Ramos (cell line): ENCODE measurements around the gene MEGF8.

Experiments
- in situ Hi-C: fragments of 300-500 bp; cut with MboI; formaldehyde crosslinking; loops from one replicate; pipeline ENCODE4 v1.14.3; 2022; ENCODE audit warnings: low sequenced_read_pairs; ENCODE audit not compliant: unreplicated experiment

The MEGF8 gene

DNA sequence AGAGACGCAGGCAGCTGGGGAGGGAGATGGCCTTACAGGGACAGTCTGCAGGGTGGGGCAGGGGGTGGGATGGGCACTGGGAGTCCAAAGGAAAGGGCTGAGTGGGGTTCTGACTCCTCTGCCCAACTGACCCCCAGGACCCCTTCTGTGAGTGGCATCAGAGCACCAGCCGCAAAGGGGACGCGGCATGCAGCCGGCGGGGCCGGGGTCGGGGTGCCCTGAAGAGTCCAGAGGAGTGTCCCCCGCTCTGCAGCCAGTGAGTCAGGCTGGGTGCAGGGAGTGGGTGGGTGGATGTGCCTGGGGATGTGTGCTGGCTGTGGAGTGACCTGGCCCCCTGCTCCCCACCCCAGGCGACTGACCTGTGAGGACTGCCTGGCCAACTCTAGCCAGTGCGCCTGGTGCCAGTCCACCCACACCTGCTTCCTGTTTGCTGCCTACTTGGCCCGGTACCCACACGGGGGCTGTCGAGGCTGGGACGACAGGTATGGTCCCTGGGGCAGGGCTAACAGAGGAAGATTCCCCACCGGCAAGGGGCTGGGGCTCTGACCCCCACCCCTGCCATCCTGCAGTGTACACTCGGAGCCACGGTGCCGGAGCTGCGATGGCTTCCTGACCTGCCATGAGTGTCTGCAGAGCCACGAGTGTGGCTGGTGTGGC, 25.8 kb downstream of the MEGF8 start:
- in situ Hi-C loops: no loop called here

DNA sequence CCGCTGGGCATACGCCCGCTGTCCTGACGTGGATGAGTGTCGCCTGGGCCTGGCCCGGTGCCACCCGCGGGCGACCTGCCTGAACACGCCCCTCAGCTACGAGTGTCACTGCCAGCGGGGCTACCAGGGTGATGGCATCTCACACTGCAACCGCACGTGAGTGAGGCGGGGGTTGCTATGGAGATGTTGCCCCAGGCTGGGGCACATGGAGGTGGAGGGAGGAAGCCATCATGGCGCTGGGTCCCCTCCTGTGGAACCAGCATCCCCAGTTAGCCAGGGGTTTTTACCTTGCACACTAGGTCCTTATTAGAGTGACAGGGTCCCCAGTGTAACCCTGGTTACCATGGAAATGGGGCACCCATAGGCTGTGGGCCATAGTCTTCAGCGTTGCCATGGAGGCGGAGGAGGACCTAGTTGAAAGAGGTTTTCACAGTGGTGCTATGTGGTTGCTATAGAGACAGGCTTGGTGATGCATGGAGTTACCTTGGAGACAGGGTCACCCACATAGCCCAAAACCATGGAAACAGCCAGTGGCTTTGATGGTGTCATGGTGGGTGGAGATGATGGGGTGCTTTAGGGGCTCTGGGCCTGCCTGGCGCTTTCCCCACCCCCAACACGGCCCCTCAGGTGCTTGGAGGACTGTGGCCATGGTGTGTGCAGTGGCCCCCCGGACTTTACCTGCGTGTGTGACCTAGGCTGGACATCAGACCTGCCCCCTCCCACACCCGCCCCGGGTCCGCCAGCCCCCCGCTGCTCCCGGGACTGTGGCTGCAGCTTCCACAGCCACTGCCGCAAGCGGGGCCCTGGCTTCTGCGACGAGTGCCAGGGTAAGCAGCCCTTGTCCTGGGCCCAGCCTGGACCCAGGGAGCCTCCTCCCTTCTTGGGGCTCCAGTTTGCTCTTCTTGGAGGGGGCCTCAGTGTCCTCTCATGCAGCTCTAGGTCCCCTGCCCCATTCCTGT, 27.1 kb downstream of the MEGF8 start:
- in situ Hi-C loops: no loop called here

DNA sequence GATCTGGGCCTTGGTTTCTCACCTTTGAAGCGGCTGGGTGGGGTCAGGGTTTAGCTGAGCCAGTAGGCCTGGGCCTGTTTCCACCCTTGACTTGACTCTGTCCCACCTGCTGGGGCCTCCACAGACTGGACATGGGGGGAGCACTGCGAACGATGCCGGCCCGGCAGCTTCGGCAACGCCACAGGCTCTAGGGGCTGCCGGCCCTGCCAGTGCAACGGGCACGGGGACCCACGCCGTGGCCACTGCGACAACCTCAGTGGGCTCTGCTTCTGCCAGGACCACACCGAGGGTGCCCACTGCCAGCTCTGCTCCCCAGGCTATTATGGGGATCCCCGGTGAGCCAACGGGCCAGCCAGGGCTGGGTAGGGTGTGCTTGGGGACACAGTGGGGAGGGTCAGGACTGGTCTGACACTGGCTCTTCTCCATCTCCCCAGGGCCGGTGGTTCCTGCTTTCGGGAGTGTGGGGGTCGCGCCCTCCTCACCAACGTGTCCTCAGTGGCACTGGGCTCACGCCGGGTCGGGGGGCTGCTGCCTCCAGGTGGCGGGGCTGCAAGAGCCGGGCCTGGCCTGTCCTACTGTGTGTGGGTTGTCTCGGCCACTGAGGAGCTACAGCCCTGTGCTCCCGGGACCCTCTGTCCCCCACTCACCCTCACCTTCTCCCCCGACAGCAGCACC, 28.0 kb downstream of the MEGF8 start:
- in situ Hi-C loops: no loop called here

DNA sequence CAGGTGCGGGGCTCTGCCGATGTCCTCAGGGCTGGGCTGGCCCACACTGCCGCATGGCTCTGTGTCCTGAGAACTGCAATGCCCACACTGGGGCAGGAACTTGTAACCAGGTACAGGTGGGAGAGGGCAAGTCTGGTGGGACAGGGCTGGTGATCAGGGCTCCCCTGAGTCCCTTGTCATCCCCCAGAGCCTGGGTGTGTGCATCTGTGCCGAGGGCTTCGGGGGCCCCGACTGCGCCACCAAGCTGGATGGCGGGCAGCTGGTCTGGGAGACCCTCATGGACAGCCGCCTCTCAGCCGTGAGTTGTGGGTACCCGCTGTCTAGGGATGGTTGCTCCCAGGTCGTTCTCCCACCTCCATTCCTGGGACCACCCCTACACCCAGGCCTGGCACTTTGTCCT, 30.5 kb downstream of the MEGF8 start:
- in situ Hi-C loops: no loop called here

DNA sequence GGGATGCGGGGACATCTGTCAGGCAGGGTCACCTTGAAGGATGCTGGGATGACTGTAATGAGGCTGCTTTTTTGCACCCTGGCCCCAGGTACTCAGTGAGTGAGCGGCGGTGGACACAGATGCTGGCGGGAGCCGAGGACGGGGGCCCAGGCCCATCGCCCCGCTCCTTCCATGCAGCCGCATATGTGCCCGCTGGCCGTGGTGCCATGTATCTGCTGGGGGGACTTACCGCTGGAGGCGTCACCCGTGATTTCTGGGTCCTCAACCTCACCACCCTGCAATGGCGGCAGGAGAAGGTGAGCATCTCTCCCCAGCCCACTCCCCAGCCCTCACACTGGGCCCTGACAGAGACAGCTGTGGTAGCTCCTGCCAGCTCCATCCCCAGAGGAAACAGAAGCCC, 31.3 kb downstream of the MEGF8 start:
- in situ Hi-C loops: no loop called here

DNA sequence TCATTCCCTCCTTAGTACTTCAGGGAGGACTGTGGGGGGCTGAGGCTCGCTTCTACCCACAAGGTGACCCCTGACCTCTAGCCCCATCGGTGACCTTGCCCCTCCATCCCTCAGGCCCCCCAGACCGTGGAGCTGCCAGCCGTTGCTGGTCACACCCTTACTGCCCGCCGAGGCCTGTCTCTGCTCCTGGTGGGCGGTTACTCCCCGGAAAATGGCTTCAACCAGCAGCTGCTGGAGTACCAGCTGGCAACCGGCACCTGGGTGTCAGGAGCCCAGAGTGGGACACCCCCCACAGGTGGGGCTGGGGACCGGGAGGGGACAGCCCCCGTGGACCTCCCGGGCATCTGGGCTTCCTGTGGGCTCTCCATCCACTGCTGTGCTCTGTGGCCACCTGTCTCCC, 31.9 kb downstream of the MEGF8 start:
- in situ Hi-C loops: no loop called here

DNA sequence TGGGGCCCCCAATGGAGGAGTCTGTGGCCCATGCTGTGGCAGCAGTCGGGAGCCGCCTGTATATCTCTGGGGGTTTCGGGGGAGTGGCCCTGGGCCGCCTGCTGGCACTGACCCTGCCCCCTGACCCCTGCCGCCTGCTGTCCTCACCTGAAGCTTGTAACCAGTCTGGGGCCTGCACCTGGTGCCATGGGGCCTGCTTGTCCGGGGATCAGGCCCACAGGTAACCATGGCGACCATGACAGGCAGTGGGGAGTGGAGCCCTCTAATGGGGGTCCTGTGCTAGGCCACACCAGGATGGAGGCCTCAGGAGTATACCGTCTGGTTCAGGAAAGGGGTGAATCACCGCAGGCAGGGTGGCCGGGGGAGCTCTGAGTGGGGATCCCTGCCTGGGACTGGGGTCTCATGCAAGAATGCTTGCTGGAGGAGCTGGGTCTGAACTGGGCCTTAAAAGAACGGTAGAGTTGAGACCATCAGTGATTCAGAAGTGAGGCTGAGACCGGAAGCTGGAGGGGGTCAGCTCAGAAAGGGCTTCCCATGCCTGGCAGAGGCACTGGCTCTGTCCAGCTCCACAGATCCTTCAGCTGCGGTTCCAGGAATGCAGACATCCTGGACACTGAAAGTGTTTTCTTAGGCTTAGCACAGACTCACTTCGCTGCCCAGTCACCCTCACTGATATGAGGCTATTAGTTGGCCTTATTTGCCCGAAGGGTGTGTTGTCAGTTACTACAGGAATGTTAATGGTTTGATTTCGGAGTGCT, 35.5 kb downstream of the MEGF8 start:
- in situ Hi-C loops: no loop called here

DNA sequence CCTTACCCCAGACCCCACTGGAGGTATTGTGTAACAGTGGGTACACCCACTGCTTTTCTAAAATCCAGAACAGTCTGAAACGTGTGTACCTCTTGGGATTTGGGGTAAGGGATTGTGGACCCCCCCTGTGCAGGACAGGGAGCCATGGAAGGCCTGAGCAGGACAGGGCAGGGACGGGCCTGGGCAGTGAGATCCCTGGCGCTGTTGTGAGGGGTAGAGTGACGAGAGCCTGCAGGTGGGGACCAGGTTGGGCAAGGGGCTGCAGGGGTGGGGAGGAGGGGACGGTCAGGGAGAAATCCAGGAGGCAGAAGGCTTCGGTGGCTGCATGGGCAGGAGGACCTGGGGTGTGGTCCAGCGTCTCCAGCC, 36.1 kb downstream of the MEGF8 start:
- in situ Hi-C loops: no loop called here

DNA sequence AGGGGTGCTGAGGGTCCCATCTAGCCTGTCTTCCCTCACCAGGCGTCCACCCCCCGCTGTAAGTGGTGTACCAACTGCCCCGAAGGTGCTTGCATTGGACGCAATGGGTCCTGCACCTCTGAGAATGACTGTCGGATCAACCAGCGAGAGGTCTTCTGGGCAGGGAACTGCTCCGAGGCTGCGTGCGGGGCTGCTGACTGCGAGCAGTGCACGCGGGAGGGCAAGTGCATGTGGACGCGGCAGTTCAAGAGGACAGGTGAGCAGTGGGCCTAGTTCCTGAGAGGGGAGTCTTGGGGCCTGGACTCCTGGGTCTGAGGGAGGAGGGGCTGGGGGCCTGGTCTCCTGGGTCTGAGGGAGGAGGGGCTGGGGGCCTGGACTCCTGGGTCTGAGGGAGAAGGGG, 36.9 kb downstream of the MEGF8 start:
- in situ Hi-C loops: no loop called here

DNA sequence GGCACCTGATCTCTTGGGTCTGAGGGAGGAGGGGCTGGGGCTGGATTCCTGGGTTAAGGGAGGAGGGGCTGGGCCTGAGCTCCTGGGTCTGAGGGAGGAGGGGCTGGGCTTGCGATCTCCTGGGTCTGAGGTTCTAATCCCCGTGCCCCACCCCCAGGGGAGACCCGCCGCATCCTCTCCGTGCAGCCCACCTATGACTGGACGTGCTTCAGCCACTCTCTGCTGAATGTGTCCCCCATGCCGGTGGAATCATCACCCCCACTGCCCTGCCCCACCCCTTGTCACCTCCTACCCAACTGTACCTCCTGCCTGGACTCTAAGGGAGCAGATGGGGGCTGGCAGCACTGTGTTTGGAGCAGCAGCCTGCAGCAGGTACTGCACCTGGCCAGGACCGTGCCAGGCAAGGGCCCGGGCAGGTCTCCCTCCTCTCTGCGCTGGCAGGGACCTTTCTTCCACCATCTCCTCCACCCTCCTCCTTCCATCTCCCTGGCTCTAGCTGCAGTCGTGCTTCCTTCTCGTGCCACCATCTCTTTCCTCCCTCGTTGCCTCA, 37.5 kb downstream of the MEGF8 start:
- in situ Hi-C loops: no loop called here

DNA sequence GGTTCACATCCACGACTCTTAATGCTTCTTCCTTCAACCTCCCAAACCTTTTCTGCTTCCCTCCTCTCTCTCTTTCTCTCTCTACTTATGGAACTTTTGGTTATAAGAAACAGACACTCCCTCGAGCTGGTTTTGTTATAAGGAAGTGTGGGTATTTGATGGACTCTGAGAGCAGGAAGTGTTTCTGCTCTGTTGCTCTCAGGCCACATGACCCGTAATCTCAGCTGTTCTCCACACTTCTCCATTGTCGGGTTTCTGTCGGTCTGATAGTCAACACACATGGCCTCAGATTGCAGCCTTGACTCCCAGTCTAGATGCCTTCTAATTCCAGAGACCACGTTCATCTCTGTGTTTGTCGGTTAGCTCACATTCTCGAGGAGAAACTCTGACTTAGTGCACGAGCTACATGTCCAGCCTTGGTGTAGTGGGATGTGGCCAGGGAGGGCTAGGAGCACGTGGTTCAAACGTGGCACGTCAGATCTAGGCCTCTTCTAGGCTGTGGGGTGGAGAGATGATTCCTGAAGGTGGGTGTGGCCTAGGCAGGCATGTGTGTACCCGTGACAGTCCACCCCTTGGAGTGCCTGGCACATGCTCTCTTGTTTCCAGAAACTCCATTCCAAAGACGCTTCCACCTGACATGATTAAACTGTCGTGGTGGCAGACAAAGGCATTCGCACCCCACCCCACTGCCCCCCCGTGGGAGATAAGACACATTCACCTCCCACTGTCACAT, 38.3 kb downstream of the MEGF8 start:
- in situ Hi-C loops: no loop called here

DNA sequence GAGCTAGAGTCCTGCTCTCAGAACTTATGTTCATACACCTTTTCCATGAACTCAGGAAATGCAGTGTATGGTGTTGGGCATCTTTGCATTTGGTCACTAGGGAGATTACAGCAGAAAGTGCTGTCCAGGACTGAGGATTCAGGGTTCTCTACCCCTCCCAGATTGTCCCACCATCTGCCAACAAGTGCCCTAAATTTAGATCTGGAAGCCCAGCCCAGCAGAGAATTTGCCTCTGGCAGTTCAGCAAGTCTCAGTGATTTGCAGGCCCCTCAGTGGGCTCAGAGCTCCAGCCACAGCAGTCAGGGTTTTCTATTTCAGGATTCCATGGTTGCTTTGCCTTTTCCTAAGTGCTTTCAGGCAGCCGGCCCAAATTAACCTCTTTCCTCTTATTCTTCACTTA, 41.2 kb downstream of the MEGF8 start:
- in situ Hi-C loops: no loop called here

DNA sequence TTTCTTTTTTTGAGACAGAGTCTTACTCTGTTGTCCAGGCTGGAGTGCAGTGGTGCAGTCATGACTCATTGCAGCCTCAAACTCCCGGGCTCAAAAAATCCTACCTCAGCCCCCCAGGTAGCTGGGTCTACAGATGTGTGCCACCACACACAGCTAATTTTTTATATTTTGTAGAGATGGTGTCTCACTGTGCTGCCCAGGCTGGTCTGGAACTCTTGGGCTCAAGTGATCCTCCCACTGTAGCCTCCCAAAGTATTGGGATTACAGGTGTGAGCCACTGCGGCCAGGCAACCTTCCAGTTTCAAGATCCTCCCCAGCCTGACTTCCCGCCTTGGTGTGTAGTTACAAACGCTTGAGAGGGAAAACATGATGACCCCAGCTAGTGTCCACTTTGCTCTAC, 42.5 kb downstream of the MEGF8 start:
- in situ Hi-C loops: no loop called here

DNA sequence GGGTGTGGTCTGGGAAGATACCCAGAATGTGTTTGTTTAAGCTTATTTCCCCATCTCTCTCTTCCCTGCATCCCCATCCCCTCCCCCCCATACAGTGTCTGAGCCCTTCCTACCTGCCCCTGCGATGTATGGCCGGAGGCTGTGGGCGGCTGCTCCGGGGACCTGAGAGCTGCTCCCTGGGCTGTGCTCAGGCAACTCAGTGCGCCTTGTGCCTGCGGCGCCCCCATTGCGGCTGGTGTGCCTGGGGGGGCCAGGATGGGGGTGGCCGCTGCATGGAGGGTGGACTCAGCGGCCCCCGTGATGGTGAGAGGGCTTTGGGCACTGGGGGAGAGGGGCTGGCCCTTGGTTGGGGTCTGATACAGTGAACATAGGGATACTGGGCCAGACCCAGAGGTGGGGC, 42.9 kb downstream of the MEGF8 start:
- in situ Hi-C loops: no loop called here

DNA sequence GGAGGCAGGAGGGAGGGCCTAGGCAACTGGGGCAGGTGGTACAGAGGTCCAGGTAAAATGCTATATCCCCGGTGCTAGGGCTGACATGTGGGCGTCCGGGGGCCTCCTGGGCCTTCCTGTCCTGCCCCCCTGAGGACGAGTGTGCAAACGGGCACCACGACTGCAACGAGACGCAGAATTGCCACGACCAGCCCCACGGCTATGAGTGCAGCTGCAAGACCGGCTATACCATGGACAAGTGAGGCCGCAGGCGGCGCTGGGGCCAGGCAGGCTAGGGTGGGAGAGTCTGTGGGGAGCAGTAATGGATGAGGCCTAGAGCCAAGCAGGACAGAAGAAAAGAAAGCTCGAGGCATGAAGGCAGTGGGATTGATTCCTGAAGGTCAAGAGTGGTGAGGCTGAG, 43.3 kb downstream of the MEGF8 start:
- in situ Hi-C loops: no loop called here

DNA sequence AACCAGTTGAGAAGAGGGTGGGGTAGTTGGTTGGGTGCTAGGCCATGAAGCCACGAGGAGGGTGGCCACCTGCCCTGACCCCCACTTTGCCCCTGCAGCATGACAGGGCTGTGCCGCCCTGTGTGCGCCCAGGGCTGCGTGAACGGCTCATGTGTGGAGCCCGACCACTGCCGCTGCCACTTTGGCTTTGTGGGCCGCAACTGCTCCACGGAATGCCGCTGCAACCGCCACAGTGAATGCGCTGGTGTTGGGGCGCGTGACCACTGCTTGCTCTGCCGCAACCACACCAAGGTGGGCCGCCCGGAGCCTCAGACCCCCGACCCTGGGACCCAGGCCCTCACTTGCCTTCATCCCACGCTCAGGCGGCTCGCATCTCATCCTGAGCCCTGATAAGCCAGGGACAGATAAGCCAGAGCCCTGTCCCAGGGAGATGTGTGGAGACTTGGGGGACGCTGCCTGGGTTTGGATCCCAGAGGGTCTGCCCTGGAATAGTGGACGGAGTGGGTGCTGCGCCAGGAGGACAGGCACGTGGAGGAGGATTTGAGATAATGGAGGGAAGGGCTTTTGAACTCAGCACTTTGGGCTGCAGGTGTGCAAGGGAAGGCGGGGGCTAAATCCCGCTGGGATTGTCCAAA, 44.1 kb downstream of the MEGF8 start:
- in situ Hi-C loops: no loop called here

DNA sequence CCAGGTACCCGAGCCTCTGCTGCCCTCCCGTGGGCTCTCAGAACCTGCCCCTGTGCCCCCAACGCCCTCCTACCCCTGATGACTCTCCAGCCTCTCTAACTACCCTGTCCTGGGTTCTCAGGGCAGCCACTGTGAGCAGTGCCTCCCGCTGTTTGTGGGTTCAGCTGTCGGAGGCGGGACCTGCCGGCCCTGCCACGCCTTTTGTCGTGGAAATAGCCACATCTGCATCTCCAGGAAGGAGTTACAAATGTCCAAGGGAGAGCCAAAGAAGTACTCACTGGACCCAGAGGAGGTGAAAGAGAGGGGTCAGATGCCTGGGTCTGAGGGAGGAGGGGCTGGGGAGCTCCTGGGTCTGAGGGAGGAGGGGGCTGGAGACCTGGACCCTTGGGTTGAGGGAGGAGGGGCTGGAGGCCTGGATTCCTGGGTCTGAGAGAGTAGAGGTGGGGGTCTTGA, 44.7 kb downstream of the MEGF8 start:
- in situ Hi-C loops: no loop called here

DNA sequence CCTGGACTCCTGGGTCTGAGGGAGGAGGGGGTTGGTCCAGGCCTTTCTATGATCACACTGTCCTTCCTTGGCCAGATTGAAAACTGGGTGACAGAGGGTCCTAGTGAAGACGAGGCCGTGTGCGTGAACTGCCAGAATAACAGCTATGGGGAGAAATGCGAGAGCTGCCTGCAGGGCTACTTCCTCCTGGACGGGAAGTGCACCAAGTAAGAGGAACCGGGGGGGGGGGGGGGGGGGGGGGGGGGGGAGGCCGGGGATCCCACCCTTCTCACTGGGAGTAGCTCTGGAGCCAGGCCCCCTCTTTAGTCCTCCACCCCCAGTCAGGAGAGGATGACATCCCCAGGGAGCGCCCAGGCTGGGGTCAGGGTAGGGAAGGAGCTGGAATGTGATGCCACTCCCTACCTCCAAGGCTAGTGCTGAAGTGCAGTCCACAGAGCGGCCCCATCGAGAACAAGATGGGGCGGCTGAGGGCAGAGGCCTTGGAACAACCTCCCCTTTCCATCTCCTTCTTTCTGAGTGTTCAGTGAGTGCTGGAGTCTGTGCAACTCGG, 45.3 kb downstream of the MEGF8 start:
- in situ Hi-C loops: no loop called here
